K562 (cell line): ENCODE measurements around the gene NDN. TPM values are rescaled to one million over a fixed set of nuclear protein-coding genes. Genes with fewer than 3 reads are reported as not detected.

Source experiments
- ADNP ChIP-seq: fragments of 200-800 bp; sonication (Bioruptor generic); IDR thresholded peaks from 2 replicates; pipeline ENCODE4 v1.6.1; 2016; ENCODE audit warnings: missing genetic modification characterization, missing compliant biosample characterization
- HNRNPLL ChIP-seq: fragments of 200-400 bp; formaldehyde crosslinking; IDR thresholded peaks from 2 replicates; pipeline ENCODE4 v1.6.1; 2017; ENCODE audit warnings: low read length, low read depth, mild to moderate bottlenecking; ENCODE audit not compliant: poor library complexity, severe bottlenecking
- MED1 ChIP-seq: sonication (generic); formaldehyde crosslinking; IDR thresholded peaks from 2 replicates; pipeline ENCODE4 v1.8.1; 2023; ENCODE audit warnings: missing genetic modification reagents, borderline replicate concordance
- NUFIP1 ChIP-seq: fragments of 450-650 bp; IDR thresholded peaks from 2 replicates; pipeline ENCODE4 v1.6.1; 2018; ENCODE audit not compliant: partially characterized antibody
- SAP30 ChIP-seq: fragments of 200-600 bp; sonication (generic); IDR thresholded peaks from 2 replicates; pipeline ENCODE4 v1.6.1; 2012; ENCODE audit warnings: borderline replicate concordance, low read depth, mild to moderate bottlenecking, moderate library complexity, low read length, control low read depth, inconsistent platforms; ENCODE audit not compliant: insufficient read depth, poor library complexity, severe bottlenecking
- SMAD1 ChIP-seq: fragments of 150-350 bp; IDR thresholded peaks from 2 replicates; pipeline ENCODE4 v1.6.1; 2014; ENCODE audit warnings: low read length, low read depth; ENCODE audit not compliant: partially characterized antibody
- SMC3 ChIP-seq: conservative IDR thresholded peaks from 2 replicates; pipeline ENCODE4 v1.6.1; 2011; ENCODE audit warnings: low read depth, low read length, improper control_type of control experiment; ENCODE audit not compliant: insufficient read depth
- STAG1 ChIP-seq: sonication (generic); formaldehyde crosslinking; IDR thresholded peaks from 2 replicates; pipeline ENCODE4 v1.5.0; 2020; ENCODE audit warnings: missing genetic modification reagents, borderline replicate concordance
- TAF7 ChIP-seq: fragments of 450-650 bp; IDR thresholded peaks from 2 replicates; pipeline ENCODE4 v1.6.1; 2016; ENCODE audit warnings: missing genetic modification characterization, missing compliant biosample characterization
- TBP ChIP-seq: optimal IDR thresholded peaks from 2 replicates; pipeline ENCODE3; 2011; ENCODE audit warnings: low read depth, low read length, improper control_type of control experiment
- TOE1 ChIP-seq, 2 experiments: fragments of 450-650 bp in 1 of 2; sonication (generic) in 1 of 2; formaldehyde crosslinking in 1 of 2; IDR thresholded peaks; 2 replicates each; pipeline versions ENCODE4 v1.7.1 to v1.8.0; 2016 to 2022; ENCODE audit warnings: borderline replicate concordance in 2 of 2, mild to moderate bottlenecking in 2 of 2, antibody characterized with exemption in 1 of 2, inconsistent platforms in 1 of 2, low read depth in 1 of 2, missing genetic modification reagents in 1 of 2, moderate library complexity in 1 of 2
- ZBTB5 ChIP-seq: fragments of 450-650 bp; IDR thresholded peaks from 2 replicates; pipeline ENCODE4 v1.6.1; 2017; ENCODE audit warnings: antibody characterized with exemption
- ZKSCAN3 ChIP-seq: fragments of 250-450 bp; sonication (Bioruptor Pico); IDR thresholded peaks from 2 replicates; pipeline ENCODE4 v1.4.0; 2020
- ZSCAN32 ChIP-seq: fragments of 450-650 bp; formaldehyde crosslinking; IDR thresholded peaks from 2 replicates; pipeline ENCODE4 v1.4.0; 2020; ENCODE audit warnings: mild to moderate bottlenecking, moderate library complexity
- polyA plus RNA-seq, 8 experiments: library from polyadenylated mRNA; depleted of rRNA in 4 of 8; stranded (reverse) in 5 of 8; unstranded in 3 of 8; fragments of >200 nt; fragmentation: Nextera tagmentation in 2 of 8; fragmentation: Illumina TruSeq in 1 of 8; extraction: Ambion mirVana in 2 of 8; extraction: Trizol in 1 of 8; gene quantifications; 2 replicates each; pipeline versions ENCODE4 v1.2.1 to v1.2.3, GENCODE V29; 2011 to 2014; ENCODE audit warnings: inconsistent platforms in 1 of 8, missing spikeins in 1 of 8
- total RNA-seq, 7 experiments: library from RNA; depleted of rRNA in 6 of 7; stranded (reverse); fragments of >200 nt in 6 of 7; fragmentation: Illumina TruSeq in 2 of 7; extraction: Trizol in 2 of 7; gene quantifications; 2 replicates each; pipeline versions ENCODE4 v1.2.1 to v1.2.3, GENCODE V29; 2011 to 2021; ENCODE audit warnings: low replicate concordance in 1 of 7
- TF ChIP-seq, protein P1 (sequence below), 2 experiments: fragments of 450-650 bp in 1 of 2; sonication (generic) in 1 of 2; formaldehyde crosslinking; conservative IDR thresholded peaks; 2 replicates each; pipeline versions ENCODE4 v1.4.0 to v1.8.1; 2020 to 2022; ENCODE audit warnings: mild to moderate bottlenecking in 1 of 2, missing genetic modification reagents in 1 of 2
- TF ChIP-seq, protein P2 (sequence below): fragments of 450-650 bp; conservative IDR thresholded peaks from 2 replicates; pipeline ENCODE4 v1.6.1; 2016; ENCODE audit warnings: missing genetic modification characterization, low read depth, mild to moderate bottlenecking, missing compliant biosample characterization, moderate library complexity

Gene NDN
- total and polyA plus RNA-seq, 9 of the 15 experiments (the other 6 are each of a cell fraction or from before 2014, with no cell fraction given), result 0.52 to 5.7 (median 2.1) TPM

DNA sequence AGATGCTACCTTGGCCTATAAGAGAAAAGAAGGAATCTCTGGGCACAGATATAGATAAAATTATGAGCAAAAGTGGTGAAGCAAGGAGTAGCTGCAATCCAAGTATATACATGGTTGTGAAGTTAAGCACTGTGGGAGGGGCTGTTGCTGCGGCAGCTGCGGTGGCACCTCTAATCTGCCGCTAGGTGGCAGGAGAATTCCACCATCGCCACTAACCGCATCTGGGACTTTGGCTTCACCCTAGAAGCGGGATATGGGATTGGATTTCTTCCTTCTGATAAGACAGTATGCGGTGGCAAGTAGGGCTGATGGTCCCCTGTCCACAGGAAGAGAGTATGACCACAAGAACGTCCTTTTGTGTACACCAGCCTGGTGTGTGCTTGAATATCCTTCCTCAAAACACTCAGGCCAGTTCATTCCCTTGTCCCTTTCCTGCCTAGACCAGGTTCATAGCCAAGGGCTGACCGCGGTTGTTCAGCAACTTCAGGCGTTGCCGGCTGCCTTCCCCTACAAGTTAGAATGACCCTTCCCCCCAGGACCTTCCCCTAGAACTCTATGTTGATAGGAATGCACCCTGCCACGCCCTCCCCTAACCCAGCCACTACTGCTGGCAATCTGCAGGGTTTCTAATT, 44.6 kb downstream of the NDN start (continued):
- TF ChIP-seq MED1 (no peak), ZKSCAN3 (CRISPR knock-in tag) (no peak), HNRNPLL (no peak), SMAD1 (no peak), ZSCAN32 (CRISPR knock-in tag) (no peak), ADNP (tag) (no peak), STAG1 (CRISPR knock-in tag) (peak; percentile 83; the same call in 1 of the 2 replicates), SAP30 (no peak), TAF7 (no peak), TBP (no peak), SMC3 (peak; percentile 84), NUFIP1 (no peak), TOE1 (IDR thresholded peaks at IDR 0.05; ENCODE audit: borderline replicate concordance) (no peak), TOE1 (CRISPR knock-in tag; IDR thresholded peaks at IDR 0.05; ENCODE audit: borderline replicate concordance, low read depth) (no peak), ZBTB5 (no peak)
- TF ChIP-seq, protein P1, sequence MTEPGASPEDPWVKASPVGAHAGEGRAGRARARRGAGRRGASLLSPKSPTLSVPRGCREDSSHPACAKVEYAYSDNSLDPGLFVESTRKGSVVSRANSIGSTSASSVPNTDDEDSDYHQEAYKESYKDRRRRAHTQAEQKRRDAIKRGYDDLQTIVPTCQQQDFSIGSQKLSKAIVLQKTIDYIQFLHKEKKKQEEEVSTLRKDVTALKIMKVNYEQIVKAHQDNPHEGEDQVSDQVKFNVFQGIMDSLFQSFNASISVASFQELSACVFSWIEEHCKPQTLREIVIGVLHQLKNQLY (CRISPR knock-in tag; conservative IDR thresholded peaks at IDR 0.05), result no peak
- TF ChIP-seq, protein P2, sequence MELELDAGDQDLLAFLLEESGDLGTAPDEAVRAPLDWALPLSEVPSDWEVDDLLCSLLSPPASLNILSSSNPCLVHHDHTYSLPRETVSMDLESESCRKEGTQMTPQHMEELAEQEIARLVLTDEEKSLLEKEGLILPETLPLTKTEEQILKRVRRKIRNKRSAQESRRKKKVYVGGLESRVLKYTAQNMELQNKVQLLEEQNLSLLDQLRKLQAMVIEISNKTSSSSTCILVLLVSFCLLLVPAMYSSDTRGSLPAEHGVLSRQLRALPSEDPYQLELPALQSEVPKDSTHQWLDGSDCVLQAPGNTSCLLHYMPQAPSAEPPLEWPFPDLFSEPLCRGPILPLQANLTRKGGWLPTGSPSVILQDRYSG (tag), result no peak
